ENCODE results near the gene TMEM131. TPM values are rescaled to one million over a fixed set of nuclear protein-coding genes. Genes with fewer than 3 reads are reported as not detected.

The TMEM131 gene
- total RNA-seq, 1 donor from 2014 or later, result 20.0 TPM

DNA sequence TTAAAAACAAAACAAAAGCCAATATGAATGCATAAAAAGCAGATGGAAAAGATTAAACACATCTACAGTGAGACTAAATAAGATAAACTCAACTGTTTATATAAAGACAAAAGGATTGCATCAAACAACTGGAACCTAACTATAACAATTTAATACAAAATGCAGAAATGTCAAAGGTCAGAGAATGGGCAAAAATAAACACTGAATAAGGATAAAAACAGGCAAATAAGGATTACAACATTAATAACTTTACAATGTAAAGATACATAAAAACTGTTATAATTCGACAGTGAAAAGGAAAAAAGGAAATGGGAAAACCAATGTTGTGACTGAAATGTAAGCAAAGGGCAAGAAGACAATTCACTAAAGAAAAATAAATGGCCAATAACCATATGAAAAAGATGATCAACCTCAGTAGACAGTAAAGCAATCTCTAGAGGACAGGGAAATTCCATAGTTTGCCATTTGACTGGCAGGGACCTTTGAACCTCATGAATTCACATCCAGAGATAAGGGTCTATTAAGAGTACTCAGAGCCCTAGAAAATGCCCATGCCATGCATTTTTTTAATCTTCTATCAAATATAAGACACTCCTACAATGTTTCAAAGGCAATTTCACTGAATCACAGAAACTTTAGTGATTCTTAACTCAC lies 83.7 kb downstream of the TMEM131 start:
- Histone ChIP-seq H3K4me1 (no peaks in the 10 kb centered on the region), H3K36me3 (peaks cover 0 to 11% of the 10 kb centered on the region in 2 donors), H3K9me3 (no peaks in the 10 kb centered on the region), H3K27ac (no peak overlapping the region), H3K27me3 (no peaks in the 10 kb centered on the region), H3K4me3 (no peak overlapping the region)
- intact Hi-C loops (cut with DNase I), result no loop called here
- DNase-seq (ENCODE audit: low spot score in 2 of 2), result no peak
- no peak for TF ChIP-seq CTCF (IDR thresholded peaks at IDR 0.05)

DNA sequence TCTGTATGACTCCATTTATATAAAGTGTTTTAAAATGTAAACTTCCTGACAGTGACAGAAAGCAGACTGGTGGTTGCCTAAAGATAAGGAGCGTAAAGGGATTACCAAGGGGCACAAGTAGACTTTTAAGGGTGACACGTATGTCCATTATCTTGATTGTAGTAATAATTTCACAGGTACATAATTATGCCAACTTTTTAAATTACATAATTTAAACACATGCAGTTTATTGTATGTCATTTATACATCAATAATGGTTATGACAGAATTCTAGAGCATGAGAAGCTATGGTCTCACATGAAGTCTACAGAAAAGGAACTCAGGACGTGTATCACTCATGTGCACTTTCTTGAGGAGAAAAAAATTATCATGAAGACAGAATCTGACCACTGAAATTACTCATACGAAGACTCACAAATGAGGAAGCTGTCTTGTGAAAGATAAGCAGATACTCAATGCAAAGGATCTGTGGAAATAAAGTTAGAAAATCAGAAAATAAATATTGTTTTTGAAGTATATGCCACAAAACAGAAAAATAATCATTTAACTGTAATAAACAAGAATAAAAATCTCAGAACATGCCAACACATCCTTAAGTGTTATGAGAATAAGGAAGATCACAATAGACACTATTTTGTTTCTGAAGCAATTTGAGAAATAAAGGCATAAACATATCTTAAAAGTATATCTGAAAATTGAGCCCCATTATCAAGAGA lies 84.4 kb downstream of the TMEM131 start:
- Histone ChIP-seq H3K36me3 (peaks cover 0 to 15% of the 10 kb centered on the region in 2 donors), H3K4me1 (no peaks in the 10 kb centered on the region), H3K9me3 (no peaks in the 10 kb centered on the region), H3K4me3 (no peak overlapping the region), H3K27me3 (no peaks in the 10 kb centered on the region), H3K27ac (no peak overlapping the region)
- intact Hi-C loops (cut with DNase I), result no loop called here
- no peak for DNase-seq (ENCODE audit: low spot score in 2 of 2)
- TF ChIP-seq CTCF (IDR thresholded peaks at IDR 0.05), result no peak

DNA sequence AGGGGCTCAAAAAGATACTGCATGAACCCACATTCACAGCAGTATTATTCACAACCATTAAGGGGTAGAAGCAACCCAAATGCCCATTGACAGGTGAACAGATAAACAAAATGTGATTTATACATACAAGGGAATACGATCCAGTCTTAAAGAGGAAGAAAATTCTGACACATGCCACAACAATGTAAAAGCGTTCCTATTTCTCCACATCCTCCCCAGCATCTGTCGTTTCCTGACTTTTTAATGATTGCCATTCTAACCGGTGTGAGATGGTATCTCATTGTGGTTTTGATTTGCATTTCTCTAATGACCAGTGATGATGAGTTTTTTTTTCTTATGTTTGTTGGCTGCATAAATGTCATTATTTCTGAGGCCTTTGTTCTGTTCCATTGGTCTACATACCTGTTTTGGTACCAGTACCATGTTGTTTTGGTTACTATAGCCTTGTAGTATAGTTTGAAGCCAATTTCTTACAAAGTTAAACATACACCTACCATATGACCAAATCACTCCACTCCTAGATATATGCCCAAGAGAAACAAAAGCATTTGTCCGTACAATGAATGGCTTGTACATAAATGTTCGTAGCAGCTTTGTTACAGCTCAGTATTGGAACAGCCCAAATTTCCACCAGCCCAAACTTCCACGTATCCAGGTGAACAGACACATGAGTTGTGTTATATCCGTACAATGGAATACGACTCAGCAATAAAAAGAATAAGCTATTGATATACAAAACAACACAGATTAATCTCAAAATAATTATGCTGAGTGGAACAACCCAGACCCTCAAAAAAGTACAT lies 85.1 kb downstream of the TMEM131 start:
- H3K4me3 ChIP-seq, result no peak overlapping the region

DNA sequence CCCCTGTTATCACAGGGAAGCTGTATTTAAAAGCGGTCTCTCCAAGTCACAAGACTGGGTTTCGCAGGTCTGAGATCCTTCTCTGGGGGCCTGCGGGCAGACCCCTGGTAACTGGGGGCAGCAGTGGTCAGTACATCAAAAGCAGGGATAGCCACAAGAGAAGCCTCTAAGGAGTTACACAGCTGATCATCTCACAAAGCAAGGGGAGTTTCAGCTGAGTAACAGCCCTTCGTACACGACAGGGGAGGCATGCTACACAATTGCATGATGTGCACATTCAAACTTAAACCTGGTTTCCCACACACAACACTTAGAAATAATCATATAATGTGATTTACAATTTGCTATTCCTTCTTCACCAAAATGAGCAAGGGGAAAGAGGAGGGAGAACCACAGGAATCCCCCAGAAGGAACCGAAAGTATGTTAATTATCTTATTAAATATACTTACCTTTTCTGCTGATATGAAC lies 87.5 kb downstream of the TMEM131 start:
- Histone ChIP-seq H3K36me3 (peaks cover 0 to 24% of the 10 kb centered on the region in 2 donors), H3K9me3 (no peaks in the 10 kb centered on the region), H3K4me1 (no peaks in the 10 kb centered on the region), H3K27ac (no peak overlapping the region), H3K27me3 (no peaks in the 10 kb centered on the region), H3K4me3 (no peak overlapping the region)
- TF ChIP-seq CTCF (IDR thresholded peaks at IDR 0.05), result no peak
- intact Hi-C loops (cut with DNase I), result no loop called here
- no peak for DNase-seq (ENCODE audit: low spot score in 2 of 2)

More for the DNA sequence above, 85.1 kb downstream of the TMEM131 start:
- no peak for TF ChIP-seq CTCF (IDR thresholded peaks at IDR 0.05)
- Histone ChIP-seq H3K9me3 (no peaks in the 10 kb centered on the region), H3K36me3 (peaks cover 0 to 23% of the 10 kb centered on the region in 2 donors), H3K27ac (no peak overlapping the region), H3K27me3 (no peaks in the 10 kb centered on the region), H3K4me1 (no peaks in the 10 kb centered on the region)
- intact Hi-C loops (cut with DNase I), result no loop called here
- DNase-seq (ENCODE audit: low spot score in 2 of 2), result no peak

DNA sequence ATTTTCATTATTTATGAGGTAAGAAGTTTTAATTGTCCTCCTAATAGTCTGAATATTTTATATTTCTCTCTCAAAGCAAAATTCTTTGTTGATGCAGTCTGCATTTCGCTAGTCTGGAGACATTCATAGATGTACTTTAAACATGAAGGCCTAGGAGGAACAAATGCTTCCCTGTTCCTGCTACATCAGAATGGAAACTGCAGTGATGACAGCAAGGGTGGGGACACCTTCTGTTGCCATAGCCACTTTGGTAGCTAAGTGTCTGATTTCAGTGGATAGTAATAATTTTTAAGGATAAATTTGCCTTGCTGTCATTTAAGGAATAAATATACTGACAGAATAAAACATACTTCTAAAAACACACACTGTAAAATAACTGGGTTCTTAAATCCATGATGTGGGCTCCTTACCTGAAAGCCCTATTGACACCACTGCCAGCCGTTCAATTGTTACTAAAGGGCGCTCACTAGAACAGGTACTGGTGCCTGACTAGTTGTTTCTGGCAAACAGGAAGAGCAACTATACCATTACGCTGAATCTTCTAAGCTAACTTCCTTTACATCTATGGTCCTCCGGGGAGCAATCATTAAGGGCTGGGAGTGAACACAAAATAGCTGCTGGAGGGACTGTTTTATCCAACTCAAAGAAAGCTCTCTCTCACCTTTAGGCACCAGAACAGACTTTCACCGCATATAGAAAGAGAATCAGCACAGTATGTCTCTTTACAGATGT lies 88.2 kb downstream of the TMEM131 start:
- Histone ChIP-seq H3K4me3 (no peak overlapping the region), H3K9me3 (no peaks in the 10 kb centered on the region), H3K36me3 (peaks cover 0 to 24% of the 10 kb centered on the region in 2 donors), H3K27ac (no peak overlapping the region), H3K27me3 (no peaks in the 10 kb centered on the region), H3K4me1 (no peaks in the 10 kb centered on the region)
- no peak for DNase-seq (ENCODE audit: low spot score in 2 of 2)
- intact Hi-C loops (cut with DNase I), result no loop called here
- no peak for TF ChIP-seq CTCF (IDR thresholded peaks at IDR 0.05)

Data from ascending aorta (tissue), 2 donors.